K562 treated with DMSO at 1 percent for 24 hours (cell line): ENCODE measurements around the gene PRRX2. TPM values are rescaled to one million over a fixed set of nuclear protein-coding genes. Genes with fewer than 3 reads are reported as not detected.

Experiments used
- total RNA-seq: library from RNA; unstranded; fragments of 300-600 nt; gene quantifications from 2 replicates; pipeline ENCODE4 v1.2.3, GENCODE V29; 2022; ENCODE audit warnings: low read depth; ENCODE audit not compliant: insufficient read depth

Gene PRRX2
- total RNA-seq: not detected in 2 replicates

DNA sequence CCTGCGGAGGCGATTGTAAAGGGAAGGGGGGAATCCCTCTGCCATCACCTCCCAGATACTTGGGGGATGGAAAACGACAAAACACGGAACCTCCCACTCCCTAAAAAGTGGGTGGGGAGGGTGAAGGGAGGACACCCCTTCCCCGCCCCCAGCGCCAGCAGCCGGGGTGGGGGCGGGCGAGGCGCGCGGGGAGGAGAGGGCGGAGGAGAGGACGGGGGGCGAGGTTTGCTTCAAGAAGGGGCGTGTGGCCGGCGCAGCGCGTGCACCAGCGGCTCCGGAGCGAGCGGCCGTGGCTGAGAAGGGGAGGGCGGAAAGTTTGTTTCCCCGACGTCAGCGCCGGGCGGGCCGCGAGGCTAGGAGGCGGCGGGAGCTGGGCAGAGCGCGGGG, at the start of gene PRRX2:
Gene PRRX2 (plus strand): TSS at position 259 of the 387 bp plus-strand sequence. CDS start 221 bp downstream, outside the sequence.

DNA sequence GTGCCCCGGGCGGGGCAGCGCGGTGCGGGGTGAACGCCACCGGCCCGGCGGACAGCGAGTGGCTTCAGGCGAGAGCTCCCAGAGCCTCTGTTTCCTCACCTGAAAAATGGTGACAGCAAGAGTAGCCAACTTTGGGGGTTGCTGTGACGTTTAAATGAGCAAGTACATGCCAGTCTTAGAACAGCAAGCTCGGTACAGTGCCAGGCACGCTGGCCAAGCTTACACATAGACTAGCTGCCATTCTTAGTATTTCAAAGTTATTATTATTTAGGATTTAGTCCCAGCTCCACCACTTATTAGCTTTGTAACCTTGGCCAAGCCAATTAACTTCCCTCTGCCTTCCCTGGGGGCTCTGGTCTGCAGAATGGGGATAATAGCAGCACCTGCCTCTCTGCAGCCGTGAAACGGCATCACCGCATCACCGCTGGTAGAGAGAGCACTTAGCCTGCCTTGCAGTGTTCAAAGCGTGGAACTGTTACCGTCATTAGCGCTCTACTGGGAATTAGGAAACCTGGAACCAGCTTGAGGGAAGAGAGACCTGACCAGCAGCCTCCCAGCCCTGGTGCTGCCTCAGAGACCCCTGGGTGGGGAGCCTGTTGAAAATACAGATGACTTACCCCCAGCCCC, 44.7 kb upstream of the PRRX2 start, which contains the start of gene C9orf50:
Gene C9orf50 (minus strand): TSS at position 433 of the 627 bp plus-strand sequence. CDS start 527 bp downstream, outside the sequence.

DNA sequence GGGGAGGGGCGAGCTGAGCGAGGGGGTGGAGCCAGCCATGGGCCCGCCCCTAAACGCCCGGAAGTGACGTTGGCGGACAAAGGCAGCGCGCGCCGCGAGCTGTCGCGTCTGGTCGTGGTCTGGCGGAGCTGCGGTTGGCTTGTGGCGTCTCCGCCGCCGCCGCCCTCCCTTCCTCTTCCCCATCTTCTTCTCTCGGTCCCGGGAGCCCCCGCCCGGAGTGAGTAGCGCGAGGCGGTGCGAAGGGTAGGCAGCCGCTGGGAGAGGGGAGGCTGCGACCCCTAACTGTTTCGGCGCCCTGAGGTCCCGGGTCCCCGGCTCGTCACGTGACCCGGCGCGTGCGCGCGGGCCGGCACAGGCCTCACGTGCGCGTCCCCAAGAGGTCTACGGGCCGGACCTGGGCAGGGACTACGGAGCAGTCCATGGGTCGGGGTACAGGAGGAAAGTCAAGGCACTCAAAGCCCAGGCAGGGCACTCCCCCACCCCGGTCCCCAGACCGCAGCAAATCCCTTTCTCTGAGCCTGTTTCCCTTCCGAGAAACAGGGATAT, 39.3 kb upstream of the PRRX2 start, which contains the start of gene NTMT1:
Gene NTMT1 (plus strand): TSS at position 85 of the 546 bp plus-strand sequence. CDS start 6,541 bp downstream, outside the sequence.

DNA sequence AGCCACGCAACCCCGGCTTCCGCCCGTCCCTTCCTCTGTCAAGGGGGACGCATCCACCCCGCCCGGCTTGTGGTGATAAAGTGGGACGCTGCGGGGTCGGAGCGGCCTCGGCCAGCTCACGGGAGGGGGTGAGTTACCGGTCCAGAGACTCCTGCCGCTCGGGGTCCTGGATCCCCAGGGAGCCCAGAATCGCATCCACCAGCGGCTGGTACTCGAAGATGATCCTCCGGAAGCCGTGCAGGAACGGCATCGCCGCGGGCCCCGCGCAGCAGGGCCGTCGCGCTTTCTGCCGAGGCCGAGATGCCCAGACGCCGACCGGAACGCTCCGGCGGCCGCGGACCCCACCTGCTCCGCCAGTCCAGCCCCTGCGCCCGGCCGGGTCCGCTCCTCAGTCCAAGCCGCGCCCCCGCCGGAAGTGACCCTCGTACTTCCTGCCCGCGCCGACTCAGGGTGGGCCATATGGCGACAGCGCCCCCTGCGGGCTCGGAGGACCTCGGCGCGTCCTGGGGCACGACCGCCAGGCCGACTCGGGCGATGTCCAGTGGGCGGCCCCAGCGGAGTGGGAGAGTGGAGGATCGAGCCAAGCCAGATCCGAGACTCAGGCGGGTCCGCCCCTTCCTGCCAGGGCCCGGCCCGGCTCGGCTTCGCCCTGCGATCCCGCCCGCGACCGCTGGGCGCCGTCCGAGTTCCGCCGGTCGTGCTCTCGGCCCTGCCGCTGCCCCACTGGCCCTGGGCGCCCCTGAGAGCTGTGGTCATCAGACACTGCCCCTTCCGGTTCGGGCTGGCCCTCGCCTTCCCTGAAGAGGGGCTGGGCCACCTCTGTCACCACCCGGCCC, 23.5 kb upstream of the PRRX2 start, which contains the start of gene ASB6:
Gene ASB6 (minus strand): TSS at position 402 of the 836 bp plus-strand sequence. CDS start 152 bp downstream, at position 250.

DNA sequence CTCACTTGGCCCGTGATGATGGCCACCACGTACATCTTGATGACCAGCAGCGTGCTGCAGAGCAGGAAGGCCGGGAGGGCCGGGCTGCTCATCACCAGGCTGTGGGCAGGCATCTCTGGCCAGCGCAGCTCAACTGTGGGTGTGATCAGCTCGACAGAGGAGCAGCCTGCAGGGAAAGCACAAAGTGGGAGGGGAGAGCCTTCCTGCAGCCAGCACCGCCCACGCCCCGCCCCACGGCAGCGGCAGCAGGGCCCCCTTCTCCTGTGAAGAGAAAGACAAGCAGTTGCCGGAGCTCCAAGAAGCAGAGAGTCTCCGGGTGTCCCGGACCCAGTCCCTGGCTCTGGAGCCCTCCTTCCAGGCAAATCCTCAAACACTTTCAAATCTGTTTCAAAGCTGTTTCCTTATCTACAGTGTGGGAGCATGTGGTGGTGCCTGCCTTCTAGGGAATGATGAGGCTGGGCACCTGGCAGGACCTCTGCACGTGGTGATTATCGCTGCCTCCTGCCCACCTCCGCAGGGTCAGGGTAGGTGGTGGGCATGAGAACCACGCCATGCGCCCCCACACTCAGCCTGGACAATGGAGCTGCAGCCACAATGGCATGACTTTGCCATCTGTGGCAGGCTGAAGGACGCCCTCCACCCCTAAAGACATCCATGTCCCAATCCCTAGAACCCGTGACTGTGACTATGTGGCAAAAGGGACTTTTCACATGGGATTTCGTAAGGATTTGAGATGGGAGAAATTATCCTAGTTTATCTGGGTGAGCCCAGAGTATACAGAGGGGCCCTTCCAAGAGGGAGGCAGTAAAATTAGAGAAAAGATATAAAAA, 87.7 kb downstream of the PRRX2 start, which contains the start of gene PTGES:
Gene PTGES (minus strand): TSS at position 143 of the 830 bp plus-strand sequence. CDS start 30 bp downstream, at position 113.

Other genes starting within 250 kb of the PRRX2 start
- gene C9orf50, start 44.5 kb upstream of the PRRX2 start, total RNA-seq: not detected in 2 replicates
- 57.5 and 61.6 TPM in 2 replicates for gene NTMT1, start 39.5 kb upstream of the PRRX2 start, total RNA-seq
- gene ASB6, start 23.5 kb upstream of the PRRX2 start, total RNA-seq: 24.0 and 26.7 TPM in 2 replicates
- 0.37 and 0.60 TPM in 2 replicates for gene PTGES, start 87.4 kb downstream of the PRRX2 start, total RNA-seq
- gene TOR1B, start 137.5 kb downstream of the PRRX2 start, total RNA-seq: 55.1 TPM in 2 replicates
- 71.6 and 71.7 TPM in 2 replicates for gene TOR1A, start 158.5 kb downstream of the PRRX2 start, total RNA-seq
- 87.3 and 89.2 TPM in 2 replicates for gene C9orf78, start 169.6 kb downstream of the PRRX2 start, total RNA-seq
- 161 TPM in 2 replicates for gene USP20, start 169.8 kb downstream of the PRRX2 start, total RNA-seq